GM21360 (cell line): Measurements from ENCODE around the gene CKMT1A.
"Not testable (repeated sequence)": the region's sequence is repeated elsewhere in the genome, so short reads cannot be mapped to it uniquely, and the experiment has no call there.

Source experiments
- ATAC-seq: cut with Tn5 transposase; IDR thresholded peaks from one replicate; pipeline ENCODE4 v1.9.1; 2021; ENCODE audit warnings: mild to moderate bottlenecking, moderate library complexity; ENCODE audit not compliant: unreplicated experiment

The CKMT1A gene

GRCh38 chr15:43746903-43747309 is 53.2 kb downstream of the CKMT1A start:
- ATAC-seq = not testable (repeated sequence)

- ATAC-seq = no peak
Measured at GRCh38 chr15:43748376-43748775, 54.7 kb downstream of the CKMT1A start.
